HEK293 (cell line): ENCODE results near the gene SERTAD3.

Experiments
- GFI1B ChIP-seq: fragments of 450-650 bp; formaldehyde crosslinking; IDR thresholded peaks from 2 replicates; pipeline ENCODE4 v1.5.1; 2016; ENCODE audit warnings: missing biosample characterization, missing genetic modification characterization
- OSR2 ChIP-seq: fragments of 450-650 bp; formaldehyde crosslinking; IDR thresholded peaks from 2 replicates; pipeline ENCODE4 v1.5.1; 2016; ENCODE audit warnings: missing biosample characterization, missing genetic modification characterization
- OVOL3 ChIP-seq: fragments of 450-650 bp; formaldehyde crosslinking; IDR thresholded peaks from 2 replicates; pipeline ENCODE4 v1.5.1; 2016; ENCODE audit warnings: missing biosample characterization, missing genetic modification characterization
- REPIN1 ChIP-seq: fragments of 450-650 bp; formaldehyde crosslinking; IDR thresholded peaks from 2 replicates; pipeline ENCODE4 v1.5.1; 2017; ENCODE audit warnings: missing biosample characterization, missing genetic modification characterization, low read depth
- ZIC2 ChIP-seq: fragments of 450-650 bp; formaldehyde crosslinking; IDR thresholded peaks from 2 replicates; pipeline ENCODE4 v1.5.1; 2016; ENCODE audit warnings: missing biosample characterization, missing genetic modification characterization
- ZNF175 ChIP-seq: fragments of 450-650 bp; formaldehyde crosslinking; IDR thresholded peaks from 2 replicates; pipeline ENCODE4 v1.5.1; 2016; ENCODE audit warnings: missing biosample characterization, missing genetic modification characterization
- ZNF202 ChIP-seq: fragments of 450-650 bp; formaldehyde crosslinking; IDR thresholded peaks from 2 replicates; pipeline ENCODE4 v1.5.1; 2016; ENCODE audit warnings: missing biosample characterization, missing genetic modification characterization, borderline replicate concordance
- ZNF24 ChIP-seq: fragments of 450-650 bp; formaldehyde crosslinking; IDR thresholded peaks from 2 replicates; pipeline ENCODE4 v1.5.1; 2016; ENCODE audit warnings: missing biosample characterization, missing genetic modification characterization
- ZNF350 ChIP-seq: fragments of 450-650 bp; formaldehyde crosslinking; IDR thresholded peaks from 2 replicates; pipeline ENCODE4 v1.5.0; 2017; ENCODE audit warnings: missing biosample characterization, mild to moderate bottlenecking, missing genetic modification characterization
- ZNF426 ChIP-seq: fragments of 450-650 bp; formaldehyde crosslinking; IDR thresholded peaks from 2 replicates; pipeline ENCODE4 v1.5.1; 2017; ENCODE audit warnings: missing biosample characterization, missing genetic modification characterization, mild to moderate bottlenecking, inconsistent platforms, moderate library complexity
- ZNF510 ChIP-seq: fragments of 450-650 bp; formaldehyde crosslinking; IDR thresholded peaks from 2 replicates; pipeline ENCODE4 v1.5.1; 2018; ENCODE audit warnings: mild to moderate bottlenecking, missing genetic modification characterization, missing biosample characterization; ENCODE audit not compliant: insufficient replicate concordance
- ZNF623 ChIP-seq: fragments of 450-650 bp; formaldehyde crosslinking; IDR thresholded peaks from 2 replicates; pipeline ENCODE4 v1.5.1; 2016; ENCODE audit warnings: missing biosample characterization, missing genetic modification characterization
- ZNF629 ChIP-seq: fragments of 450-650 bp; formaldehyde crosslinking; IDR thresholded peaks from 2 replicates; pipeline ENCODE4 v1.5.1; 2017; ENCODE audit warnings: missing biosample characterization, missing genetic modification characterization
- ZNF670 ChIP-seq: fragments of 450-650 bp; formaldehyde crosslinking; IDR thresholded peaks from 2 replicates; pipeline ENCODE4 v1.5.1; 2016; ENCODE audit warnings: missing biosample characterization, missing genetic modification characterization, low read depth
- TF ChIP-seq, protein P1 (sequence below): fragments of 450-650 bp; formaldehyde crosslinking; IDR thresholded peaks from 2 replicates; pipeline ENCODE4 v1.5.1; 2017; ENCODE audit warnings: missing biosample characterization, missing genetic modification characterization
- TF ChIP-seq, protein P2 (sequence below): fragments of 450-650 bp; formaldehyde crosslinking; IDR thresholded peaks from 2 replicates; pipeline ENCODE4 v1.5.1; 2016; ENCODE audit warnings: missing biosample characterization, missing genetic modification characterization
- TF ChIP-seq, protein P3 (sequence below): fragments of 450-650 bp; formaldehyde crosslinking; IDR thresholded peaks from 2 replicates; pipeline ENCODE4 v1.5.1; 2016; ENCODE audit warnings: missing biosample characterization, missing genetic modification characterization, low read depth
- TF ChIP-seq, protein P4 (sequence below): fragments of 450-650 bp; formaldehyde crosslinking; IDR thresholded peaks from 2 replicates; pipeline ENCODE4 v1.5.0; 2017; ENCODE audit warnings: missing biosample characterization, missing genetic modification characterization, borderline replicate concordance
- TF ChIP-seq, protein P5 (sequence below): fragments of 450-650 bp; formaldehyde crosslinking; optimal IDR thresholded peaks from 2 replicates; pipeline ENCODE3; 2016; ENCODE audit warnings: missing biosample characterization, mild to moderate bottlenecking, missing genetic modification characterization
- TF ChIP-seq, protein P6 (sequence below): fragments of 450-650 bp; formaldehyde crosslinking; IDR thresholded peaks from 2 replicates; pipeline ENCODE4; 2016; ENCODE audit warnings: missing biosample characterization, missing genetic modification characterization
- TF ChIP-seq, protein P7 (sequence below): fragments of 450-650 bp; formaldehyde crosslinking; IDR thresholded peaks from 2 replicates; pipeline ENCODE4 v1.5.1; 2017; ENCODE audit warnings: missing biosample characterization, missing genetic modification characterization
- TF ChIP-seq, protein P8 (sequence below): fragments of 450-650 bp; formaldehyde crosslinking; IDR thresholded peaks from 2 replicates; pipeline ENCODE4 v1.5.1; 2017; ENCODE audit warnings: missing biosample characterization, missing genetic modification characterization
- TF ChIP-seq, protein P9 (sequence below): fragments of 450-650 bp; formaldehyde crosslinking; IDR thresholded peaks from 2 replicates; pipeline ENCODE4 v1.5.1; 2016; ENCODE audit warnings: missing biosample characterization, missing genetic modification characterization

The SERTAD3 gene

DNA sequence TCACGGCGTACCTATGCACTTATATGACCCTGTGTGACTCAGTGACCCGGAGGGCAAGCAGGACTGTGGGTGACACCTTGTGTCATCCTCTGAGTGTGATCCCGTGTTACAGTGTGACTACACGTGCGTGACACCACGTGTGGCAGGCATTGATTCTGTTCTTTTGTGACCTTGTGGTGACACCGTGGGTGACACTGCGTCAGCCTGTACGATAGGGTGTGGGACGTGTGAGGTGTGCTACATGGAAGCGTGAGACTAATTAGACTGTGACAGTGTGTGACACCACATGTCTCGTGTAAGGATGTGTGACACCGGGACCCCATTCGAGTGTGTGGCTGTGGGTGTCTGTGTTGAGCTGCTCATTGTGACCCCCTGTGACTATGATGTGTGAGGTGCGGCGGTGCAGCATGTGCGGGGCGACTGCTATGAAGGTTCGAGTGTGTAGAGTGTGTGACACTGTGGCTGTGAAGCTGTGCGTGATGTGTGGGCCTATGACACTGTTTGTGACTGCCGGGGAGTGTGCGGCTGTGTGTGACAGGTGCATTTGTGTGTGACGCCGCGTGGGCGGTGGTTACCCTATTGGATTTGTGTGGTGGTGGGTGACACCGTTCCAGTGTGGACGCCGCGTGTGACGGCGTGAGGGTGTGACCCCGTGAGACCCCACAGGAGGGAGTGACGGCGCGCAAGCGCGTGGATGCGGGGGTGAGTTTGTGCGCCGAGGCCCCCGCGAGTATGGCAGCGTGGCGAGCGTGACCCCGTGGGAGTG is 22.3 kb upstream of the SERTAD3 start (continued):
- TF ChIP-seq, protein P1, sequence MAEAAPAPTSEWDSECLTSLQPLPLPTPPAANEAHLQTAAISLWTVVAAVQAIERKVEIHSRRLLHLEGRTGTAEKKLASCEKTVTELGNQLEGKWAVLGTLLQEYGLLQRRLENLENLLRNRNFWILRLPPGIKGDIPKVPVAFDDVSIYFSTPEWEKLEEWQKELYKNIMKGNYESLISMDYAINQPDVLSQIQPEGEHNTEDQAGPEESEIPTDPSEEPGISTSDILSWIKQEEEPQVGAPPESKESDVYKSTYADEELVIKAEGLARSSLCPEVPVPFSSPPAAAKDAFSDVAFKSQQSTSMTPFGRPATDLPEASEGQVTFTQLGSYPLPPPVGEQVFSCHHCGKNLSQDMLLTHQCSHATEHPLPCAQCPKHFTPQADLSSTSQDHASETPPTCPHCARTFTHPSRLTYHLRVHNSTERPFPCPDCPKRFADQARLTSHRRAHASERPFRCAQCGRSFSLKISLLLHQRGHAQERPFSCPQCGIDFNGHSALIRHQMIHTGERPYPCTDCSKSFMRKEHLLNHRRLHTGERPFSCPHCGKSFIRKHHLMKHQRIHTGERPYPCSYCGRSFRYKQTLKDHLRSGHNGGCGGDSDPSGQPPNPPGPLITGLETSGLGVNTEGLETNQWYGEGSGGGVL (tag by site-specific recombination), result no peak
- no peak for TF ChIP-seq ZNF202 (tag by site-specific recombination)
- TF ChIP-seq REPIN1 (tag by site-specific recombination), result no peak
- TF ChIP-seq, protein P2, sequence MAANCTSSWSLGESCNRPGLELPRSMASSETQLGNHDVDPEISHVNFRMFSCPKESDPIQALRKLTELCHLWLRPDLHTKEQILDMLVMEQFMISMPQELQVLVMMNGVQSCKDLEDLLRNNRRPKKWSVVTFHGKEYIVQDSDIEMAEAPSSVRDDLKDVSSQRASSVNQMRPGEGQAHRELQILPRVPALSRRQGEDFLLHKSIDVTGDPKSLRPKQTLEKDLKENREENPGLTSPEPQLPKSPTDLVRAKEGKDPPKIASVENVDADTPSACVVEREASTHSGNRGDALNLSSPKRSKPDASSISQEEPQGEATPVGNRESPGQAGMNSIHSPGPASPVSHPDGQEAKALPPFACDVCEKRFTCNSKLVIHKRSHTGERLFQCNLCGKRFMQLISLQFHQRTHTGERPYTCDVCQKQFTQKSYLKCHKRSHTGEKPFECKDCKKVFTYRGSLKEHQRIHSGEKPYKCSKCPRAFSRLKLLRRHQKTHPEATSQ, result no peak
- TF ChIP-seq OVOL3 (tag by site-specific recombination), result no peak
- TF ChIP-seq OSR2, result no peak
- TF ChIP-seq GFI1B (tag by site-specific recombination), result peak; percentile 6; the same call in 1 of the 2 replicates
- TF ChIP-seq, protein P3, sequence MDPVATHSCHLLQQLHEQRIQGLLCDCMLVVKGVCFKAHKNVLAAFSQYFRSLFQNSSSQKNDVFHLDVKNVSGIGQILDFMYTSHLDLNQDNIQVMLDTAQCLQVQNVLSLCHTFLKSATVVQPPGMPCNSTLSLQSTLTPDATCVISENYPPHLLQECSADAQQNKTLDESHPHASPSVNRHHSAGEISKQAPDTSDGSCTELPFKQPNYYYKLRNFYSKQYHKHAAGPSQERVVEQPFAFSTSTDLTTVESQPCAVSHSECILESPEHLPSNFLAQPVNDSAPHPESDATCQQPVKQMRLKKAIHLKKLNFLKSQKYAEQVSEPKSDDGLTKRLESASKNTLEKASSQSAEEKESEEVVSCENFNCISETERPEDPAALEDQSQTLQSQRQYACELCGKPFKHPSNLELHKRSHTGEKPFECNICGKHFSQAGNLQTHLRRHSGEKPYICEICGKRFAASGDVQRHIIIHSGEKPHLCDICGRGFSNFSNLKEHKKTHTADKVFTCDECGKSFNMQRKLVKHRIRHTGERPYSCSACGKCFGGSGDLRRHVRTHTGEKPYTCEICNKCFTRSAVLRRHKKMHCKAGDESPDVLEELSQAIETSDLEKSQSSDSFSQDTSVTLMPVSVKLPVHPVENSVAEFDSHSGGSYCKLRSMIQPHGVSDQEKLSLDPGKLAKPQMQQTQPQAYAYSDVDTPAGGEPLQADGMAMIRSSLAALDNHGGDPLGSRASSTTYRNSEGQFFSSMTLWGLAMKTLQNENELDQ (tag by site-specific recombination), result no peak
- no peak for TF ChIP-seq ZNF629 (tag by site-specific recombination)
- TF ChIP-seq, protein P4, sequence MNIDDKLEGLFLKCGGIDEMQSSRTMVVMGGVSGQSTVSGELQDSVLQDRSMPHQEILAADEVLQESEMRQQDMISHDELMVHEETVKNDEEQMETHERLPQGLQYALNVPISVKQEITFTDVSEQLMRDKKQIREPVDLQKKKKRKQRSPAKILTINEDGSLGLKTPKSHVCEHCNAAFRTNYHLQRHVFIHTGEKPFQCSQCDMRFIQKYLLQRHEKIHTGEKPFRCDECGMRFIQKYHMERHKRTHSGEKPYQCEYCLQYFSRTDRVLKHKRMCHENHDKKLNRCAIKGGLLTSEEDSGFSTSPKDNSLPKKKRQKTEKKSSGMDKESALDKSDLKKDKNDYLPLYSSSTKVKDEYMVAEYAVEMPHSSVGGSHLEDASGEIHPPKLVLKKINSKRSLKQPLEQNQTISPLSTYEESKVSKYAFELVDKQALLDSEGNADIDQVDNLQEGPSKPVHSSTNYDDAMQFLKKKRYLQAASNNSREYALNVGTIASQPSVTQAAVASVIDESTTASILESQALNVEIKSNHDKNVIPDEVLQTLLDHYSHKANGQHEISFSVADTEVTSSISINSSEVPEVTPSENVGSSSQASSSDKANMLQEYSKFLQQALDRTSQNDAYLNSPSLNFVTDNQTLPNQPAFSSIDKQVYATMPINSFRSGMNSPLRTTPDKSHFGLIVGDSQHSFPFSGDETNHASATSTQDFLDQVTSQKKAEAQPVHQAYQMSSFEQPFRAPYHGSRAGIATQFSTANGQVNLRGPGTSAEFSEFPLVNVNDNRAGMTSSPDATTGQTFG (tag by site-specific recombination), result no peak
- TF ChIP-seq, protein P5, sequence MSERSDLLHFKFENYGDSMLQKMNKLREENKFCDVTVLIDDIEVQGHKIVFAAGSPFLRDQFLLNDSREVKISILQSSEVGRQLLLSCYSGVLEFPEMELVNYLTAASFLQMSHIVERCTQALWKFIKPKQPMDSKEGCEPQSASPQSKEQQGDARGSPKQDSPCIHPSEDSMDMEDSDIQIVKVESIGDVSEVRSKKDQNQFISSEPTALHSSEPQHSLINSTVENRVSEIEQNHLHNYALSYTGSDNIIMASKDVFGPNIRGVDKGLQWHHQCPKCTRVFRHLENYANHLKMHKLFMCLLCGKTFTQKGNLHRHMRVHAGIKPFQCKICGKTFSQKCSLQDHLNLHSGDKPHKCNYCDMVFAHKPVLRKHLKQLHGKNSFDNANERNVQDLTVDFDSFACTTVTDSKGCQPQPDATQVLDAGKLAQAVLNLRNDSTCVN (tag by site-specific recombination), result no peak
- TF ChIP-seq, protein P6, sequence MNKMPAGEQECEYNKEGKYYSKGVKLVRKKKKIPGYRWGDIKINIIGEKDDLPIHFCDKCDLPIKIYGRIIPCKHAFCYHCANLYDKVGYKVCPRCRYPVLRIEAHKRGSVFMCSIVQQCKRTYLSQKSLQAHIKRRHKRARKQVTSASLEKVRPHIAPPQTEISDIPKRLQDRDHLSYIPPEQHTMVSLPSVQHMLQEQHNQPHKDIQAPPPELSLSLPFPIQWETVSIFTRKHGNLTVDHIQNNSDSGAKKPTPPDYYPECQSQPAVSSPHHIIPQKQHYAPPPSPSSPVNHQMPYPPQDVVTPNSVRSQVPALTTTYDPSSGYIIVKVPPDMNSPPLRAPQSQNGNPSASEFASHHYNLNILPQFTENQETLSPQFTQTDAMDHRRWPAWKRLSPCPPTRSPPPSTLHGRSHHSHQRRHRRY, result no peak
- TF ChIP-seq ZNF24, result no peak
- no peak for TF ChIP-seq ZNF175 (tag by site-specific recombination)
- TF ChIP-seq ZNF350 (tag by site-specific recombination), result no peak
- no peak for TF ChIP-seq ZNF510 (tag by site-specific recombination)
- no peak for TF ChIP-seq ZNF670 (tag by site-specific recombination)
- TF ChIP-seq, protein P7, sequence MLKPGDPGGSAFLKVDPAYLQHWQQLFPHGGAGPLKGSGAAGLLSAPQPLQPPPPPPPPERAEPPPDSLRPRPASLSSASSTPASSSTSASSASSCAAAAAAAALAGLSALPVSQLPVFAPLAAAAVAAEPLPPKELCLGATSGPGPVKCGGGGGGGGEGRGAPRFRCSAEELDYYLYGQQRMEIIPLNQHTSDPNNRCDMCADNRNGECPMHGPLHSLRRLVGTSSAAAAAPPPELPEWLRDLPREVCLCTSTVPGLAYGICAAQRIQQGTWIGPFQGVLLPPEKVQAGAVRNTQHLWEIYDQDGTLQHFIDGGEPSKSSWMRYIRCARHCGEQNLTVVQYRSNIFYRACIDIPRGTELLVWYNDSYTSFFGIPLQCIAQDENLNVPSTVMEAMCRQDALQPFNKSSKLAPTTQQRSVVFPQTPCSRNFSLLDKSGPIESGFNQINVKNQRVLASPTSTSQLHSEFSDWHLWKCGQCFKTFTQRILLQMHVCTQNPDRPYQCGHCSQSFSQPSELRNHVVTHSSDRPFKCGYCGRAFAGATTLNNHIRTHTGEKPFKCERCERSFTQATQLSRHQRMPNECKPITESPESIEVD (tag by site-specific recombination), result no peak
- 0 out of 2 replicates have a peak, but pooled peaks have one; percentile 16 for TF ChIP-seq ZIC2 (tag by site-specific recombination)
- TF ChIP-seq, protein P8, sequence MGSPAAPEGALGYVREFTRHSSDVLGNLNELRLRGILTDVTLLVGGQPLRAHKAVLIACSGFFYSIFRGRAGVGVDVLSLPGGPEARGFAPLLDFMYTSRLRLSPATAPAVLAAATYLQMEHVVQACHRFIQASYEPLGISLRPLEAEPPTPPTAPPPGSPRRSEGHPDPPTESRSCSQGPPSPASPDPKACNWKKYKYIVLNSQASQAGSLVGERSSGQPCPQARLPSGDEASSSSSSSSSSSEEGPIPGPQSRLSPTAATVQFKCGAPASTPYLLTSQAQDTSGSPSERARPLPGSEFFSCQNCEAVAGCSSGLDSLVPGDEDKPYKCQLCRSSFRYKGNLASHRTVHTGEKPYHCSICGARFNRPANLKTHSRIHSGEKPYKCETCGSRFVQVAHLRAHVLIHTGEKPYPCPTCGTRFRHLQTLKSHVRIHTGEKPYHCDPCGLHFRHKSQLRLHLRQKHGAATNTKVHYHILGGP (tag by site-specific recombination), result no peak
- TF ChIP-seq, protein P9, sequence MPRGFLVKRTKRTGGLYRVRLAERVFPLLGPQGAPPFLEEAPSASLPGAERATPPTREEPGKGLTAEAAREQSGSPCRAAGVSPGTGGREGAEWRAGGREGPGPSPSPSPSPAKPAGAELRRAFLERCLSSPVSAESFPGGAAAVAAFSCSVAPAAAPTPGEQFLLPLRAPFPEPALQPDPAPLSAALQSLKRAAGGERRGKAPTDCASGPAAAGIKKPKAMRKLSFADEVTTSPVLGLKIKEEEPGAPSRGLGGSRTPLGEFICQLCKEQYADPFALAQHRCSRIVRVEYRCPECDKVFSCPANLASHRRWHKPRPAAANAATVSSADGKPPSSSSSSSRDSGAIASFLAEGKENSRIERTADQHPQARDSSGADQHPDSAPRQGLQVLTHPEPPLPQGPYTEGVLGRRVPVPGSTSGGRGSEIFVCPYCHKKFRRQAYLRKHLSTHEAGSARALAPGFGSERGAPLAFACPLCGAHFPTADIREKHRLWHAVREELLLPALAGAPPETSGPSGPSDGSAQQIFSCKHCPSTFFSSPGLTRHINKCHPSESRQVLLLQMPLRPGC (tag by site-specific recombination), result no peak
- TF ChIP-seq ZNF426, result no peak
- no peak for TF ChIP-seq ZNF623 (tag by site-specific recombination)
